ENCODE data around the gene GPR89A.
"Not testable (repeated sequence)": the region's sequence is repeated elsewhere in the genome, so short reads cannot be mapped to it uniquely, and the experiment has no call there.

- TF ChIP-seq GLIS3 (CRISPR knock-in tag; IDR thresholded peaks at IDR 0.05); CSRNP3 (CRISPR knock-in tag; IDR thresholded peaks at IDR 0.05); PATZ1 (CRISPR knock-in tag; IDR thresholded peaks at IDR 0.05; ENCODE audit: borderline replicate concordance); ESRRG (CRISPR knock-in tag; IDR thresholded peaks at IDR 0.05); ZFP30 (CRISPR knock-in tag; IDR thresholded peaks at IDR 0.05); SNAI2 (CRISPR knock-in tag; IDR thresholded peaks at IDR 0.05); TSHZ2 (CRISPR knock-in tag; IDR thresholded peaks at IDR 0.05); ZNF565 (CRISPR knock-in tag; conservative IDR thresholded peaks at IDR 0.05; ENCODE audit: low read depth); ZC3H10 (CRISPR knock-in tag; IDR thresholded peaks at IDR 0.05); CREB5 (CRISPR knock-in tag; IDR thresholded peaks at IDR 0.05; ENCODE audit: low read depth); TCF4 (CRISPR knock-in tag; IDR thresholded peaks at IDR 0.05; ENCODE audit: borderline replicate concordance); ARNTL (CRISPR knock-in tag; IDR thresholded peaks at IDR 0.05; ENCODE audit: borderline replicate concordance, low read depth); ISL1 (CRISPR knock-in tag; IDR thresholded peaks at IDR 0.05); ZFP3 (CRISPR knock-in tag; IDR thresholded peaks at IDR 0.05): not testable (repeated sequence)
Measured at GRCh38 chr1:145656245-145656943, 48.6 kb downstream of the GPR89A start.

Data from SK-N-SH treated with all-trans-retinoic acid at 6 μM for 48 hours (cell line).